ENCODE data around the gene GRIK4.
"Not testable (repeated sequence)": the region's sequence is repeated elsewhere in the genome, so short reads cannot be mapped to it uniquely, and the experiment has no call there.

The GRIK4 gene

DNA sequence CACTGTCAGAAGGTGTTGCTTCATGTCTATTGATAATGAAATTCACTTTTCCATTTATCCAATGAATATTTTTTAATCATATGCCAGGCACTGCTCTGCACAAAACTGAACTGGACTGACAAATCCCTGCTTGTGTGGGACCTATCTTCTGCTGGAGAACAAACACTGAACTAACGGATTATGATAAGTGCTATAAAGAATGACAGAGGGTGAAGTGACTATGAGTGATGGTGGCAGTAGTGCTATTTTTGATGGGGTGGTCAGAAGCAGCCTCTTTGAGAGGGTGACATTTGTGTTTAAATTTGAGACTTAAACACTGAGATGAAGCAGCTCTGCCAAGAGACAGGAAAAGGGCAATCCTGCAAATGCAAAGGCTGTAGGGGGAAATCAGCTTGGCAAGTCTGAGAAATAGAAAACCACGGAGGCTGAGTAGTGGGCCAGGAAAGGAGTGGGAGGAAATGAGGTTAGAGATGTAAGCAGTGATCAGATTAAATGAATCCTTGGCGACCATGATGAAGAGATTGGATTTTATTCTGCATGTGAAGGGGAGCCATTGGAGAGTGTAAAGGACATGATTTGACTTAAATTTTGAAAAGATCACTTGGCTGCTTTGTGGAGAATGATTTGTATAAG lies 518.4 kb downstream of the GRIK4 start:
- DNase-seq (ENCODE audit: low read depth in 3 of 3, low spot score in 1 of 3), result no peak

DNA sequence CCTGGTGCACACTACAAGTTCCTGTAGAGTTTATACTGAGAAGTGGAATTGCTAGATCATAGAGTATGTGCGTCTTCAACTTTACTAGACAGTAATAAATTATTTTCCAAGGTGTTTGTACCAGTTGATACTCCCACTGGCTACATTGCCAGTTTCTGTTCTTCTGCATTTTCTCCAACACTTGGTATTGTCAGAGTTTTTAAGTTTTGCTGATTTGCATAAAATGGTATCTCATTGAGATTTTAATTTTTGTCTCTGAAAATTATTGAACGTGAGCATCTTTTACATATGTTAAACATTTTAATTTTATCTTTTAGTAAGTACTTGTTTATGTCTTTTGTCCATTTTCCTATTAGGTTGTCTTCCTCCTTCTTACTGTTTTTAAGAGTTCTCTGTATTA lies 519.6 kb downstream of the GRIK4 start:
- no peak for DNase-seq (ENCODE audit: low read depth in 3 of 3, low spot score in 1 of 3)

GRCh38 chr11:121031648-121032047 lies 520.1 kb downstream of the GRIK4 start:
- not testable (repeated sequence) for DNase-seq (ENCODE audit: low read depth in 3 of 3, low spot score in 1 of 3)

- no peak for DNase-seq (ENCODE audit: low read depth in 3 of 3, low spot score in 1 of 3)
These were observed 521.0 kb downstream of the GRIK4 start for GRCh38 chr11:121032546-121032945.

DNA sequence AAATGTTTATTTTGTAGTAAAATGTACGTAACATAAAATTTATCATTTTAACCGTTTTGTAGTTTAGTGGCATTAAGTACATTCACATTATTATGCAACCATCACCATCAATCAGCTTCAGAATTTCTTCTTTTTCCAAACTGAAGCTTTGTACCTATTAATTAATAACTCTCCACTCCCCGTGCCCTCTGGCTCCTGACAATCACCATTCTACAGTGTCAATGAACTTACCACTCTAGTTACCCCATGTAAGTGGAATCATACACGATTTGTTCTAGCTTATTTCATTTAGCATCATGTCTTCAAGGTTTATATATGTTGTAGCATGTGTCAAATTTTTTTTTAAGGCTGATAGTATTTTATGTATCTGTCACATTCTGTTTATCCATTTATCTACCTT lies 522.1 kb downstream of the GRIK4 start:
- no peak for DNase-seq (ENCODE audit: low read depth in 3 of 3, low spot score in 1 of 3)

- no peak for DNase-seq (ENCODE audit: low read depth in 3 of 3, low spot score in 1 of 3)
These were observed 523.7 kb downstream of the GRIK4 start for GRCh38 chr11:121035169-121035755.

GRCh38 chr11:121035780-121036179 lies 524.2 kb downstream of the GRIK4 start:
- no peak for DNase-seq (ENCODE audit: low read depth in 3 of 3, low spot score in 1 of 3)

DNA sequence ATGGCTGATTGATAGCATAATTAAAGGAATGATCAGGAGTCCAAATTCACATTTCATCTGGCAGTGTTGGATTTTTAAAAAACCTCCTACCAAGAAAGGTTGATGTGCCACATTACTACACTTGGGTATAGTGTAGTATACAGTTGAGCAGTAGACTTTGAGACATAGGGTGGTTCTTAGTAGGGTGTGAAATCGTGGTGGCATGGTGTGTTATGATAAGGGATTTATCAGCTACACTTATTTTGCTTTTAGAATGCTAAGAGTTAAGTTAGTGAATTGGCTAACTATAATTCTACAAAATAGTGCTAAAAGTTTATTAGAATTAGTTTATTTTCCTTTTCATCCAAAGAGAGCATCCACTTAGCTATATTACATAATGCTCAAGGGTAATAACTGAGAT lies 525.5 kb downstream of the GRIK4 start:
- no peak for DNase-seq (ENCODE audit: low read depth in 3 of 3, low spot score in 1 of 3)

Data from stimulated activated CD4-positive, alpha-beta T cell treated with anti-CD3 and anti-CD28 coated beads, TNF-alpha, amount 100 ng/mL, for 1 hour (primary cell).